Sigmoid colon (tissue), 4 donors: ENCODE results near the gene ATG13.
"Not testable (repeated sequence)": the region's sequence is repeated elsewhere in the genome, so short reads cannot be mapped to it uniquely, and the experiment has no call there.

Source experiments
- EP300 ChIP-seq, 4 donors: sonication (generic); formaldehyde crosslinking; IDR thresholded peaks; one replicate each; pipeline ENCODE4 v1.6.1; 2017; ENCODE audit warnings: antibody characterized with exemption in 4 of 4
- POLR2A ChIP-seq, 2 donors: fragments of 450-650 bp; IDR thresholded peaks; one replicate each; pipeline ENCODE4 v1.6.1; 2016; ENCODE audit warnings: antibody characterized with exemption in 2 of 2, mild to moderate bottlenecking in 2 of 2, moderate library complexity in 2 of 2
- POLR2AphosphoS5 ChIP-seq, 4 donors: sonication (generic); formaldehyde crosslinking; IDR thresholded peaks; one replicate each; pipeline ENCODE4 v1.6.1; 2017; ENCODE audit warnings: antibody characterized with exemption in 4 of 4
- TF ChIP-seq, protein P1 (sequence below), 4 experiments: fragments of 450-650 bp in 3 of 4; fragments of 200-600 bp in 1 of 4; IDR thresholded peaks; one replicate each; pipeline ENCODE4 v1.5.1; 2016 to 2019; ENCODE audit warnings: antibody characterized with exemption in 4 of 4, mild to moderate bottlenecking in 3 of 4, moderate library complexity in 2 of 4

DNA sequence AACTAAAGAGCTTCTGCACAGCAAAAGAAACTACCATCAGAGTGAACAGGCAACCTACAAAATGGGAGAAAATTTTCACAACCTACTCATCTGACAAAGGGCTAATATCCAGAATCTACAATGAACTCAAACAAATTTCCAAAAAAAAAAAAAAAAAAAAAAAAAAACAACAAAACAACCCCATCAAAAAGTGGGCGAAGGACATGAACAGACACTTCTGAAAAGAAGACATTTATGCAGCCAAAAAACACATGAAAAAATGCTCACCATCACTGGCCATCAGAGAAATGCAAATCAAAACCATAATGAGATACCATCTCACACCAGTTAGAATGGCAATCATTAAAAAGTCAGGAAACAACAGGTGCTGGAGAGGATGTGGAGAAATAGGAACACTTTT, 33.8 kb upstream of the ATG13 start:
- not testable (repeated sequence) for TF ChIP-seq POLR2A, EP300, POLR2AphosphoS5 (IDR thresholded peaks at IDR 0.05)
- TF ChIP-seq, protein P1, sequence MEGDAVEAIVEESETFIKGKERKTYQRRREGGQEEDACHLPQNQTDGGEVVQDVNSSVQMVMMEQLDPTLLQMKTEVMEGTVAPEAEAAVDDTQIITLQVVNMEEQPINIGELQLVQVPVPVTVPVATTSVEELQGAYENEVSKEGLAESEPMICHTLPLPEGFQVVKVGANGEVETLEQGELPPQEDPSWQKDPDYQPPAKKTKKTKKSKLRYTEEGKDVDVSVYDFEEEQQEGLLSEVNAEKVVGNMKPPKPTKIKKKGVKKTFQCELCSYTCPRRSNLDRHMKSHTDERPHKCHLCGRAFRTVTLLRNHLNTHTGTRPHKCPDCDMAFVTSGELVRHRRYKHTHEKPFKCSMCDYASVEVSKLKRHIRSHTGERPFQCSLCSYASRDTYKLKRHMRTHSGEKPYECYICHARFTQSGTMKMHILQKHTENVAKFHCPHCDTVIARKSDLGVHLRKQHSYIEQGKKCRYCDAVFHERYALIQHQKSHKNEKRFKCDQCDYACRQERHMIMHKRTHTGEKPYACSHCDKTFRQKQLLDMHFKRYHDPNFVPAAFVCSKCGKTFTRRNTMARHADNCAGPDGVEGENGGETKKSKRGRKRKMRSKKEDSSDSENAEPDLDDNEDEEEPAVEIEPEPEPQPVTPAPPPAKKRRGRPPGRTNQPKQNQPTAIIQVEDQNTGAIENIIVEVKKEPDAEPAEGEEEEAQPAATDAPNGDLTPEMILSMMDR (IDR thresholded peaks at IDR 0.05) = not testable (repeated sequence)
